AG08395 (cell line): Measurements from ENCODE around the gene CCL22.
"Not testable (repeated sequence)": the region's sequence is repeated elsewhere in the genome, so short reads cannot be mapped to it uniquely, and the experiment has no call there.

Experiments
- DNase-seq: peaks from one replicate; pipeline ENCODE4 v3.0.0; 2012; ENCODE audit warnings: mixed read lengths, low spot score

CCL22 gene, protein sequence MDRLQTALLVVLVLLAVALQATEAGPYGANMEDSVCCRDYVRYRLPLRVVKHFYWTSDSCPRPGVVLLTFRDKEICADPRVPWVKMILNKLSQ

DNA sequence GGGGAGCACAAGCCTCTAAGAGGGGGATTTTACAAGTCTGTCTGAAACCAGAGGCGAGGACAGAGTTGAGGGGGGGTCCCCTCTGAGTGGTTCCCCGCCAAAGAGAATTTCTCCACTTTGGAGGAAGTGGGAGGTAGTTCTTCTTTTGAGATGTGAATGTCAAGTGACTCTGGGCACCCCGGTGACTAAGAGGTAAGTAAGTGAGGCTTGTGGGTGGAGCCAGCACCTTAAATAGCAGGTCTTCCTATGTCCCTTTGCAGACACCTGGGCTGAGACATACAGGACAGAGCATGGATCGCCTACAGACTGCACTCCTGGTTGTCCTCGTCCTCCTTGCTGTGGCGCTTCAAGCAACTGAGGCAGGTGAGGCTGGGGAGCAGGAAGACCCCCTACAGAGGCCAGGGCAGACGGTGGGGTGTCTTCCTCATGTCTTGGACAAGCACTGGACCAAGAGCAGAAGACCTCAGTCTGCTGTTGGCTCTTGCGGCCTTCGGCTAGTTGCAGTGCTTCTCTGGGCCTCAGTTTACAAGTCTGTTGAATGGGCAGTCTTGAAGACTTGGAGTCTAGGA is at the start of gene CCL22:
Gene CCL22, plus strand, starts transcription at position 257 of the 569 bp plus-strand sequence. Its CDS starts 34 bp downstream, at position 291.
- DNase-seq: no peak

DNA sequence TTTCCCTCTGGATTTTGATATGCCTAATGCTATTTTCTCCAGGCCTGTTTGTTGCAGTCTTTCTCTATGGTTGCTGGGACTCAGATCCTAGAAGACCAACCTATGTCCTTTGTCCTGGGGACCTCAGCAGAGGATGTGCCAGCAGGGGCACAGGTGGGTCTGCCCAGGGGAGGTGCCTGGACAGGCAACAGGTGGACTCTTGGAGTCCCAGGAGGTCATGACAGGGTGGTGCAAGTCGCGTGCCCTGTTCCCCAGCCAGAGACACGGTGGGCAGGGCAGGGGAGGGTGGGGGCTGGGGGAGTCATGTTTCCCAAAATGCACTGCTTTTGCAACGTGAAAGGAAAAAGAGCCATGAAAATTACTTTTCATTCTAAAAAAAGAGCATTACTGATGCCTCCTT is 47.8 kb upstream of the CCL22 start:
- no peak for DNase-seq

DNA sequence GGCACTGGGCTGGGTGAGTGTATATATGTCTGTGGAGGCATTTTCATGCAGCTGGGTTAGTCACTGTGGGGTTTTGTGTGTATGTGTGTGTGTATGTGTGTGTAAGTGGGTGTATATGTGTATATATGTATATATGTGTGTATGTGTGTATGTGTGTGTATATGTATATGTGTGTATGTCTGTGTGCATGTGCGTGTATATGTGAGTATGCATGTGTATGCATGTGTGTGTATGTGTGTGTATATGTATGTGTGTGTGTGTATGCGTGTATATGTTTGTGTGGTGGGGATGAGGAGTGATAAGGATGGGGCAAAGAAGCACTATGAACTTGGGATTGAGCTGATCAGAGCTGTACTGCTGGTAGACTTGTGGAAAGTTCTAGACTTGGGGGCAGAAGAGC is 45.1 kb upstream of the CCL22 start:
- no peak for DNase-seq

GRCh38 chr16:57314161-57314785 is 44.3 kb upstream of the CCL22 start:
- DNase-seq: no peak

- no peak for DNase-seq
Measured at GRCh38 chr16:57315416-57315815, 43.2 kb upstream of the CCL22 start.

- DNase-seq: peak; percentile 88
Measured at GRCh38 chr16:57316390-57317017, 42.1 kb upstream of the CCL22 start.

- peak; percentile 23 for DNase-seq
Measured at GRCh38 chr16:57318240-57318970, 40.2 kb upstream of the CCL22 start.

DNA sequence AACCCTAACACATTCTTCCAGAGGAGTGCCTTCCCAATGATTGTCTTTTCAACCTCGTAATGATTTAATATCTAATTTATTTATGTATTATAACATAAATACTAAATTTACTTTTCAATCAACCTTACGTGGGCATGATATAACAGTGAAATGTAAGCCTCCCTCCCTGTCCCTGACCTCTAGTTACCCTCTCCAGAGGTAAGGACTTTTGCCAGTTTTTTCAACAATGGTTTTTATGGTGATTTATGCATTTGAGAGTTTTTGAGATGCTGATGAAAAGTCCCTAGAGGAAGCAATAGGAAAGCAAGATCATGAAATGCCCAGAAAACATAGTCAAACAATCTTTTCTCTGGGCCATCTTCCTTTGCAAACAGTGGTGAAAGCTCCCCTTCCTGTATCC is 38.9 kb upstream of the CCL22 start:
- no peak for DNase-seq

- no peak for DNase-seq
Measured at GRCh38 chr16:57324749-57325148, 33.8 kb upstream of the CCL22 start.

DNA sequence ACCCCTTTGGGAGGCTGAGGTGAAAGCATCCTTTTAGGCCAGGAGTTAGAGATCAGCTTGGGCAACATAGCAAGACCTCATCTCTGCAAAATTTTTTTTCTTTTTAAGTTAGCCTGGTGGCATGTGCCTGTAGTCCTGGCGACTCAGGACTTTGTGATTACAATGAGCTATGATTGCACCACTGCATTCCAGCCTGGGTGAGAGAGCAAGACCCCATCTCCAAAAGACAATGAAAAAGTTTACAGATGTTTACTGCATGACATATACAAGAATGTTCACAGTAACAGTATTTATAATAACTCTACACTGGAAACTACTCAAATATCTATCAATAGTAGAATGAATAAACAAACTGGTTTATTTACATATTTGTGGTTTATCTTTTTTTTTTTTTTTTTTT is 33.1 kb upstream of the CCL22 start:
- no peak for DNase-seq

- DNase-seq: no peak
Measured at GRCh38 chr16:57329718-57330327, 28.8 kb upstream of the CCL22 start.

DNA sequence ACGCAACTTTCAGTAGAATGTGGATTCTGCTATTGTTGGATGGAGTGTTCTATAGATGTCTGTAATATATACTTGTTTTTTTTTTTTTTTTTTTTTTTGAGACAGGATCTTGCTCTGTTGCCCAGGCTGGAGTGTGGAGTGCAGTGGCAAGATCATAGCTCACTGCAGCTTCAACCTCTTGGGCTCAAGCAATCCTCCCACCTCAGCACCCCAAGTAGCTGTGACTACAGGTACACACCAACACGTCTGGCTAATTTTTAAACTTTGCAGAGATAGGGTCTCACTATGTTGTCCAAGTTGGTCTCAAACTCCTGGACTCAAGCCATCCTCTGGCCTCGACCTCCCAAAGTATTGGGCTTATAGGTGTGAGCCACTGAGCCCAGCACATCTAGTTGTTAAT is 27.2 kb upstream of the CCL22 start:
- no peak for DNase-seq

GRCh38 chr16:57333402-57333801 is 25.2 kb upstream of the CCL22 start:
- DNase-seq: no peak

DNA sequence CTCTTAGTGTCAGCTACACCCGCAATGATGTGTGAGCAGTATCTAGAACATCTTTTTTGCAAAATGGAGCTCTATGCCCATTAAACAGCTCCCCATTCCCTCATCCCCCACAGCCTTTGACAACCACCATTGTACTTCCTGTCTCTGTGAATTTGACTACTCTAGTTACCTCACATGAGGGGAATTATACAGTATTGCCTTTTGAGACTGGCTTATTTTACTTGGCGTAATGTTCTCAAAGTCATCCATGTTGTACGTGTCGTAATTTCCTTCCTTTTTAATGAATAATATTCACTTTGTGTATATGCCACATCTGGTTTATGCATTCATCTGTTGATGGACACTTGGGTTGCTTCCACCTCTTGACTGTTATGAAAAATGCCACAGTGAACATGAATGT is 23.2 kb upstream of the CCL22 start:
- no peak for DNase-seq

DNA sequence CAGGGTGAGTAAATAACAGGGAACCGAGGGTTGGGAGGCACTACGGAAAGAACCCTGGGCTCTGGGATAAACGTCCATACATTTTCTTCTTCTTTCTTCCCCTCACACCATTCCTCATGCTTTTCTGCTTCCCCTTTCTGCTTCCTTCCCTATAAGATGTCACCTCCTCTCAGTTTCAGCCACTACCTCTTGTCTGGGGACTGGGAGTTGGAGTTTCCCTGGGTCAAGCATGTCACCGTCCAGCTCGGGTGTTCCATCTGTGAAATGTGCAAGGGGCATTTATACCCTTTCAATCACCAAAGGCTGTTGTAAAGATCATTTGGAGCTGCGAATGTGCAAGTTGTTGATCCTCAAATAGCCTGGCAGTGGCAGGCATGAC is 17.5 kb upstream of the CCL22 start:
- no peak for DNase-seq

GRCh38 chr16:57341441-57342303 is 16.9 kb upstream of the CCL22 start:
- peak; percentile 88 for DNase-seq

DNA sequence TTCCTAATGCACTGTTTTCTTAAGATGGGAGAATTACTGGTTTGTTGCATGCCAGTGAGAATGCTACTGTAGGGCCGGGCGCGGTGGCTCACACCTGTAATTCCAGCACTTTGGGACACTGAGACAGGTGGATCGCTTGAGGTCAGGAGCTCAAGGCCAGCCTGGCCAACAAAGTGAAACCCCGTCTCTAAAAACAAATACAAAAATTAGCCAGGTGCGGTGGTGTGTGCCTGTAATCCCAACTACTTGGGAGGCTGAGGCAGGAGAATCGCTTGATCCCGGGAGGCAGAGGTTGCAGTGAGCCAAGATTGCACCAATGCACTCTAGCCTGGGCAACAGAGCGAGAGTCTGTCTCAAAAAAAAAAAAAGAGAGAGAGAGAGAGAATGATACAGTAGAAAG is 16.0 kb upstream of the CCL22 start:
- not testable (repeated sequence) for DNase-seq

- DNase-seq: no peak
Measured at GRCh38 chr16:57343221-57343620, 15.4 kb upstream of the CCL22 start.

- not testable (repeated sequence) for DNase-seq
Measured at GRCh38 chr16:57344094-57344493, 14.5 kb upstream of the CCL22 start.

- no peak for DNase-seq
Measured at GRCh38 chr16:57345021-57345420, 13.6 kb upstream of the CCL22 start.

- DNase-seq: no peak
Measured at GRCh38 chr16:57345666-57346204, 12.8 kb upstream of the CCL22 start.
